Measurements from ENCODE around the gene MST1.

Gene MST1

GRCh38 chr3:49717959-49718857, 28.9 kb upstream of the MST1 start:
- no peak for DNase-seq

GRCh38 chr3:49717211-49717958, 28.1 kb upstream of the MST1 start:
- no peak for DNase-seq

- DNase-seq, result no peak
These were observed 27.5 kb upstream of the MST1 start for GRCh38 chr3:49716691-49717210.

- no peak for DNase-seq
These were observed 26.9 kb upstream of the MST1 start for GRCh38 chr3:49716169-49716568.

GRCh38 chr3:49715611-49716121, 26.4 kb upstream of the MST1 start:
- no peak for DNase-seq

- no peak for DNase-seq
These were observed 25.7 kb upstream of the MST1 start for GRCh38 chr3:49714728-49715550.

GRCh38 chr3:49713336-49714105, 24.2 kb upstream of the MST1 start:
- DNase-seq, result no peak

GRCh38 chr3:49712631-49713317, 23.5 kb upstream of the MST1 start:
- DNase-seq, result no peak

GRCh38 chr3:49712166-49712565, 22.9 kb upstream of the MST1 start:
- DNase-seq, result no peak

GRCh38 chr3:49711489-49711888, 22.2 kb upstream of the MST1 start:
- no peak for DNase-seq

GRCh38 chr3:49709852-49710251, 20.6 kb upstream of the MST1 start:
- no peak for DNase-seq

- no peak for DNase-seq
These were observed 17.8 kb upstream of the MST1 start for GRCh38 chr3:49707113-49707480.

- no peak for DNase-seq
These were observed 17.3 kb upstream of the MST1 start for GRCh38 chr3:49706456-49707112.

- no peak for DNase-seq
These were observed 16.2 kb upstream of the MST1 start for GRCh38 chr3:49705390-49705960.

- no peak for DNase-seq
These were observed 15.4 kb upstream of the MST1 start for GRCh38 chr3:49704629-49705028.

GRCh38 chr3:49703956-49704355, 14.7 kb upstream of the MST1 start:
- DNase-seq, result no peak

- peak in 5 of 14 donors; percentile 5 to 36 (median 10) for DNase-seq
These were observed 14.2 kb upstream of the MST1 start for GRCh38 chr3:49703443-49703927.

GRCh38 chr3:49702672-49703071, 13.4 kb upstream of the MST1 start:
- no peak for DNase-seq

GRCh38 chr3:49701388-49702077, 12.3 kb upstream of the MST1 start:
- no peak for DNase-seq

Data from C1 segment of cervical spinal cord (tissue), 14 donors.